ENCODE results near the gene C1GALT1C1L.
"Not testable (repeated sequence)": the region's sequence is repeated elsewhere in the genome, so short reads cannot be mapped to it uniquely, and the experiment has no call there.

Gene C1GALT1C1L

DNA sequence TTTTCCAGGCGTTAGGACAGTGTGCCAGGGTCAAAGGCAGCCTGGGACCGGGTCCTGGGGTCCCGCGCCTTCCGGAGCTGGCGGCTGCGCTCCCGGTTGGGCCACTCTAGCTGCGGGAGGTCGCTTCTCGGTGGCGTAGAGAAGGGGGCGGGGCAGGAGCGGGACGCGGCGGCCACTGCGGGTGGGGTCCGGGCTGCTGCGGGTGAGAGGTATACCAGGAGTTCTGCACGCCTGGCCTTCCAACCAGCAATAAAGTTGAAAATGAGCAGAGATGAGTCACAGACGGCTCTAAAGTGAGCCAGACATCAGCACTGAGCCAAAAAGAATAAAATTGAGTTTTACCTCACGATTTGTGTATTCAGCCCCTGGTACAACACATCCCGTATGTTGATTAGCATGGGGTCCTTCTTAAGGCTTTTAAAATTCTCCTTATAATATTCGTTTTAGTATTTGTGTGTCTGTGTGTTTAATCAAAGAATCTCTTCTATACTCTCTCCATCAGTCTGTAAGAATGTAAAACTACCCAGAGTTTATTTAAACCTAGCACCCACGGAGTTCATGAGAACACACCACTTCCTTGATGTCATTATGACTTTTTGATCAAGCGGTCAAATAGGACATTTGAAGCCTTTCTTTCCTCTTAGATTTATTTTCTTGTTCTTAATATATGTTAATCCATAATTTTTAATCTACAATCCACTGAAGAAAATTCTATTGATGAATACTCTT lies at the start of gene C1GALT1C1L:
TSS of gene C1GALT1C1L (minus strand) at position 108 of the 729 bp plus-strand sequence. CDS start at position 1, 107 bp downstream.
- DNase-seq: no peak

DNA sequence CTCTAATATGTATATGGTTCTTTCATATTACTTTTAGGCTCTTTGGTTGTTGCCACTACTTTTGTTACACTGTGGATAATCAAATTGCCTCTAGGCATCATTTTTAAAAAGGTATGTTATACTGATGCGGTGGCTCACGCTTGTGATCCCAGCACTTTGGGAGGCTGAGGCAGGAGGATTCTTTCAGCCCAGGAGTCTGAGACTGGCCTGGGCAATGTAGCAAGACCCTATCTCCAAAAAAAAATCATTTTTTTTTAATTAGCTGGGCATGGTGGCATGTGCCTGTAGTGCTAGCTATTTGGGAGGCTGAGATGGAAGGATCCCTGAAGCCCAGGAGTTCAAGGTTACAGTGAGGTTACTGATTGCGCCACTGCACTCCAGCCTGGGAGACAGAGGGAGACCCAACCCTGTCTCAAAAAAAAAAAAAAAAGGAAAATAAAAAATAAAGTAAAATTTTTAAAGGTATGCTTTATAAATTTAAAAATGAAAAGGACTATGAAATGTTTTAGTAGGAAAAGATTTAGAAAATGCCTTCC lies 49.5 kb upstream of the C1GALT1C1L start:
- no peak for DNase-seq

DNA sequence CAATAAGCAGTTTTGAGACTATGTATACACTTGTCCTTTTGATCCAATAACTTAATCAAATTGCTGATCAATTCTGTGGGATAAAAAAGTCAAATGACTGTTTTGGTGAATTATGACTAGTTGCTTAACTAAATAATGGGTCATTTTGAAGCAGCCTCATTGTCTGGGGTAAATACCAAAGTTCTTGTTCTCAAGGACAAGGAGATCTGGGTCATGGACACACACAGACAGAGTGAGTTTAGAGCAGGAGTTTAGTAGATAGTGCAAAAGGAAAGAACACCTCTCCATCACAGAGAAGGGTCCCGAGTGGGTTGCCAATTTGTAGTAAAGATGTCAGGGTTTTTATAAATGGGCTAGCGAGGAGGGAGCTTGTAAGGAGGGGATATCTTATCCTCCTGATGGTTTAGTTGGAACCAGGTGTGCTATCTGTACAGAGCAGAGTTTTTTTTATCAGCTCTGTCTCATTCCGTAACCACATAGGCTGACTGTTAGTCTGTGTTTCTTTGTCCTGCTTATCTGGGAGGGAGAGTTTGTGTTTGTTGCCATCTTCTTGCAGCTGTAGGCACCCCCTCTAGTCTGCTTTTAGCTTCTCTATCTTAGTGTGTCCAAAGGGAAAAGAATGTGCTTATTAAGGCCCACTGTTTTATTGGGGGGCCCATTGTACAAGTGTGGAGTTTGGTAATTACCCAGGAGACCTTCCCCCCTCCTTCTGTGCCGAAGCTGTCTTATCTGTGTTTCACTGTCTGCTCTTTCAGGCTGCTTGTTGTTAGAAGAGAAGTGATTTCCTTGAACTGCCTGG lies 48.7 kb upstream of the C1GALT1C1L start:
- DNase-seq: no peak

DNA sequence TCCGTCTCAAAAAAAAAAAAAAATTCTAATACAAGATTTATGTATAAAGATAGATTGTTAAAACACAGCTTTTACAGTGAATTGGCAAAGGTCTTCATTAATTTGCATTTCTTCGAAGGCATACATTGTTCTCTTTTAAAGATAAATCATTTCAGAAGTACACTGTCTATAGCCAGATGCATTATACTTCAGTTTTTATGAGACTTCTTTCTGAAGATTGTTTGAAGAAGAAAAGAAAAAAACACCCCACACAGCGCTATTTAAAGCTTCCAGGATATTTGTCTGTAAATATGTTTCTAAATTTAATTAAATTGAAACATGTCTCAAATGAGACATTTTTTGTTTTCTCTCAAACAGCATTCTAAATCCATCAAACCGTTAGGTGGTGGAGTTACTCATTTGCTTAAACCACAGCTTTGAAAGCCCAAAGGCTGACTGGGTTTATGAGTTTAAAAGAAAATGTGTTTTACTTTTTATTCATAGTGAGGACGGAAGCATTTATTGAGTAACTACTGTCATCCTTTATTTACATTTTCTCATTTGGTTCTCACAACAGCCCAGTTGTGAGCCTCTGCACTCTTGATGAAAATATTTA lies 42.4 kb upstream of the C1GALT1C1L start:
- DNase-seq: no peak

DNA sequence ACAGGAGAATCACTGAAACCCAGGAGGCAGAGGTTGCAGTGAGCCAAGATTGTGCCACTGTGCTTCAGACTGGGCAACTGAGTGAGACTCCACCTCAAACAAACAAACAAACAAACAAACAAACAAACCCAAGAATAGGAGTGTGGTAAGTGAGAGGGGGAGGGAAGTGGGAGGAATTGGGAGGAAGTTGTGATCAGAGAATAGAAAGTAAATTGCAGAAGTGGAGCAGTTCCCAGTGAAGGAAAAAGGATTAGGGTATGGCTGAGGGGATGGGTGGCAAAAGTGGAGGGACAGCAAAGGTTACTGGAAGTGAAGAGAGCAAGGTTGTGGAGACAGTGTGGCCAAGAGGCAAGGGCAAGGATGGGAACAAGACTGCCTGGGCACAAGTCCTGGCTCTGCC lies 41.1 kb upstream of the C1GALT1C1L start:
- DNase-seq: no peak

DNA sequence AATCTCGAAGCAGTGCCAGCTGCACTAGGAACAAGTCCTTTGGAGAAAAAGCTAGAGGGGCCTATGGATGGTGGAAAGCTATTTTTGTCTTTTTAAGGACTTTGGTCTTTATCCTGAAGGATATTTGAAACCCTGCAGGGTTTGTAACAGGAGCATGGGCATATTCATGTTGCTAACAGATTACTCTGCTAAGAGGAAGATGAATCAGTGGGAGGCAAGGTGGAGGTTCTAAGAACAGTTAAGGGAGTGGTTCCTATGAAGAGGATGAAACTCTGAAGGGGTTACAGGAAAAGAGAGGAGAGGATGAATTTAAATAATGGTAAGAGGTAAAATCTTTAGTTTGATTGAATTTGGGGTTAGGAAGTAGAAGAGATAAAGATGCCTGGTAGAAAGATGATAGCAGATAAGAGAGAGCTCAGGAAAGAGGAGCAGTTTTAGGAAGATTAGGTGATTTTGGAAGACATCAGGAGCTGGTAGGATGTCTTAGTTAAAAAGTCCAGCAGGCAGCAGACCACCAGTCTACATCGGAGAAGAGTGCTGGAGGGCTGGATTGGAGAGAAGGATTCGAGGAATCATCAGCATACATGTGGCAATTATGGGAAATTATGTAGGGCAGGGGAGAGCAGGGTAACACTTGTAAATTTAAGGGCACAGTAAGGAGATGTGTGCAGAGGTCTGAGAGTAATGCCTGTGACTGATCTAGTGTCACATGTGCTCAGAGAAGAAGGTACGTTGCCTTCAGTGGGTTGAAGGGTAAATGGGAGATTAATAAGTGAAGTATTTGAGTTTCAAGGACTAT lies 39.3 kb upstream of the C1GALT1C1L start:
- DNase-seq: no peak

DNA sequence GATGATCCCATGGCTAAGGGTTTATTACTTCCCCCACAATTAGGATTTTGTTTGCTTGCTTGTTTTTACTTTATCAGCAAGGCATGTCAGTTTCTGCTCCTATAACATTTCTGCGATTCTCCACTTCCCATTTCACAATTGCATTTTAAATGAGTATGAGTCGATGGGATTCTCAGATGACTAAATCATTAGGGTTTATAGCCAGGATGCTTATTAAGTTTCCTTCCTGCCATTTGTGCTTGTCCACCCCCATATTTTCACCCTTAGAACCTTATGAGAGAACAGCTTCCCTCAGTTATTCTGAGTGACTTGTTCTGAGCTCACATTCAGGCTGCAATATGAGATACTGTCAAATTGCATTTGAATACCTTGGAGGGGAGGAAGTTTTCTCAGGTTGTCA lies 37.9 kb upstream of the C1GALT1C1L start:
- no peak for DNase-seq

DNA sequence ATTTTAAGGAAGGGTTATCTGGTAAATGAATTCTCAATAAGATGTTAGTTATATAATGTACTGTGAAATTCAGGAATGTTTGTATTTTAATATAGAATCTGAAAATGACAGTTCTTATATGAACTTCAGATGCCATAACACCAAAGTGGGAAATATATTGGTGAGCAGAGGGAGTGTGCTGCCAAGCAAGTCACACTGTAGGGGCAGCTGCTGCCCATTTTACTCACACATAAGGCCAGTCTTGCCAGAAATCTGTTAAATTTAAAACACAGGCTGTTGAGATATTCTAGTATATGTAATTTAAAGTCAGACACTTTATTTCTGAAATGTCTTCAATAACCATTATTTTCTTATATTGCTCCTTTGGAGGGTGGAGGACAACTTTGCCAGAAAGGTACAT lies 34.6 kb upstream of the C1GALT1C1L start:
- DNase-seq: no peak

DNA sequence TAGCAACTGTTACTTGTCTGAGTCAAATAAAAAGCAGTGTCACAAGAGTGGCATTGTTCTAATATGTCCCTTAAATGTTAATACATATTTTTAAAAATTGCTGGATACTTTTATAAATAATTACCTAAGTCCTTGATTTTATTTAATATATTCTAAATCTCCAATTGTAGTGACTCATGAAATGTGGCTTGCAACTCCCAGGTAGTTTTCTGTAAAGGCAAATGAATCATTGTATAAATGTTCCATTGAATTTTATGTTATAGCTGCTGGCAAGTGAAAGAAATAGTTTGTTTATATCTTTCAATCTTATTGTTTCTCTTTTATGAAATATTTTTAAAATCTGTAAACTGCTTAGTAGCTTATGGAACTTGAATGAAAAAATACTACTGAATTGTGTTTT lies 32.7 kb upstream of the C1GALT1C1L start:
- DNase-seq: no peak

DNA sequence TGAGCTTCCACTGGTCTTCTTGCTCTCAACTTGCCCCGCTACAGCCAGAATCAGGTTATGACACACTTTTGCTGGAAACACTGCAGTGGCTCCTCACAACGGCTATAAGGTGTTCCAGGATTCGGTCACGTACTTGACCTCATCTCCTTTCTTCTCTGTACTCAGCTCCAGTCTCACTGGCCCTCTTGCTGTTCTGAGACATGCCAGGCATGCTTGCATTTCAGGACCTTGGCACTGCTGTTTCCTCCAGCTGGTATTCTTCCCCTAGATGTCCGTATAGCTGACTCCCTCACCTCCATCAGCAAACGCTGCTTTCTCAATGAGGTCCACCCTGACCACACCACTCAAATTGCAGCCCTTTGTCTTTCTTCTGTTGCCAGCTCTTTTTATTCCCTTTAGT lies 31.9 kb upstream of the C1GALT1C1L start:
- DNase-seq: no peak

DNA sequence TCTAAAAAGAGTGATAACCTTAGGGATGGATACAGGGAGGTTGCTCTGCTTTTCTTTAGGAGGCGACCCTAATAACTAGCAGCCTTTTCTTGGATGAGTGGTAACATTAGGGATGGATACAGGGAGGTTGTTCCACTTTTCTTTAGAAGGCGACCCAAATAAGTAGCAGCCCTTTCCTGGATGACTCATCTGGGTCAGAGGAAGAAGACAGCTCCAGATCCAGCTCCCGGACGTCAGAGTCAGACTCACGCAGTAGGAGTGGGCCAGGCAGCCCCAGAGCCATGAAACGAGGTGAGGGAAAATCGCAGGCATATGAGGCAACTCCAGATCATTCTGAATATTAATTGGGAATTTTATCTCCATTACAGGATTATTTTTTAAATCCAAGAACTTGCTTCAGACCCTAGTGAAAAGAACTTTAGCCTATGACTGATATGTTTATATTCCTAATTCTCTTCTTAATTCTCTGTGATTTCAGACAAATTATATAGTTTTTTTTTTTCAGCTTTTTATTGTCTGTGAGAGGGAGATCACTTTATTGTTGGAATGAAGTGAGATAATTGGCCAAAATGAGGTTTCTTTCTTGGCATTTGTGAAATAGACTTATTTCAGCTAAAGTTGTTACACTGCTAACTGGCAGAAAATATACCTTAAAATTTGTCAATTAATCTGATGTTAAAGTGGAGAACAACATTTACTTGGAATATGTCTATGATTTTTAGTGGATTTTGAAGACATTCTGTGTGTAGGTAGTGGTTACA lies 31.2 kb upstream of the C1GALT1C1L start:
- no peak for DNase-seq

DNA sequence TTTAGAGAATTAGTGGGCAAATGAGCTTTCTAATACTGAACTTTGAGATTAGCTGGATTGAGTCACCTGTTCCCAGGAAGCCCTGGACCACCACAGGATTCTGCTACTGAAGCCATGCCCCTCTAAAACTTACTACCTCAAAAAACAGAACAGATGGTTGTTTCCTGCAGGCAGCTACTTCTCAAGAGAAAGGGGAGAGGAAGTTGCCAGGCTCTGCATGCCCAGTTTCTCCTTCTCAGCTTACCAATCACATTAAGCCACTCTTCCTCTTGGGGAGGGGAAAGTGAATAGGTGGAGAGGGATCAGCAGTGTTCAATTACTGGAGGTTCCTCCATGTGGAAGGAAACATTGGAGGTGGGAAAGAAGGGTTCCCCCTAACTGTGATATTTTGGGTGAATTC lies 24.9 kb upstream of the C1GALT1C1L start:
- DNase-seq: no peak

DNA sequence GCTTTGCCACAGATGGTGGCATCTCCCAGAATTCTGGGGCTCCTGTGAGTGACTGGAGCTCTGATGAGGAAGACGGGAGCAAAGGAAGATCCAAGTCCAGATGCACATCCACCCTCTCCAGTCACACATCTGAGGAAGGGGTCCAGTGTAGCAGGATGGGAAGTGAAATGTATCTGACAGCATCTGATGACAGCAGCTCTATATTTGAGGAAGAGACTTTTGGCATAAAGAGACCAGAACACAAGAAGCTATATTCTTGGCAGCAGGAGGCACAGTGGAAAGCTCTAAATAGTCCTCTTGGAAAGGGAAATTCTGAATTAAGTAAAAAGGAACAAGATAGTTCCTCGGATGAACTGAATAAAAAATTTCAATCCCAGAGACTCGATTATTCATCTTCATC lies 23.5 kb upstream of the C1GALT1C1L start:
- no peak for DNase-seq

DNA sequence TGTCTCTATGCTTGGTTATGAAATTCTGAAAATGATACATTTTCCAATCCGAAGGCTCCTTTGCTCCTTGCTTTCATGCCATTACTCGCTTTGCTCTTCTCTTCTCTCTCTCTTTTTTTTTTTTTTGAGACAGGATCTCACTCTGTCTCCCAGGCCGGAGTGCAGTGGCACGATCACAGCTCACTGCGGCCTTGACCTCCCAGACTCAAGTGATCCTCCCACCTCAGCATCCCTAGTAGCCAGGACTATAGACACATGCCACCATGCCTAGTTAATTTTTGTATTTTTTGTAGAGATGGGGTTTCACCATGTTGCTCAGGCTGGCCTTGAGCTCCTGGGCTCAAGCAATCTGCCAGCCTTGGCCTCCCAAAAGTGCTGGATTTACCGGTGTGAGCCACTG lies 21.9 kb upstream of the C1GALT1C1L start:
- DNase-seq: not testable (repeated sequence)

DNA sequence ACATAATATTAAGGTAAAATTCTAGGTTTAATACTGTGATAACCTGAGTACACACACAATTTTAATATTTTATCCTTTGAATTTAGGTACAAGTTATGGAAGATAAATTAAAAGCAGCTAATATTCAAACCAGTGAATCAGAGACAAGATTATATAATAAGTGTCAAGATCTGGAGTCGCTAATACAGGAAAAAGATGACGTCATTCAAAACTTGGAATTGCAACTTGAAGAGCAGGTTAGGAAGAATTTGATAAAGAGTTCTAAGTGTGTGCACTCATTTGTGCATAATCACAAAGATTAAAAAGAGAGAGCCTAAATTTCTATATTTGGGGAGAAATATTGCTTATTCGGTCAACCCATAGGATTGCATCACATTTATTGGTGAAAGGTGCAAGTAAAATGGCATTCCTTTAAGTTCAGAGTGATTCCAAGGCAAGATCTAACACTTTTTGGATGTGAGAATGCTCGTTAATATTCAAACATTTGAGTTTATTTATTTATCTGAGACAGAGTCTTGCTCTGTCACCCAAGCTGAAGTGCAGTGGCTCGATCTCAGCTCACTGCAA lies 16.3 kb upstream of the C1GALT1C1L start:
- no peak for DNase-seq

DNA sequence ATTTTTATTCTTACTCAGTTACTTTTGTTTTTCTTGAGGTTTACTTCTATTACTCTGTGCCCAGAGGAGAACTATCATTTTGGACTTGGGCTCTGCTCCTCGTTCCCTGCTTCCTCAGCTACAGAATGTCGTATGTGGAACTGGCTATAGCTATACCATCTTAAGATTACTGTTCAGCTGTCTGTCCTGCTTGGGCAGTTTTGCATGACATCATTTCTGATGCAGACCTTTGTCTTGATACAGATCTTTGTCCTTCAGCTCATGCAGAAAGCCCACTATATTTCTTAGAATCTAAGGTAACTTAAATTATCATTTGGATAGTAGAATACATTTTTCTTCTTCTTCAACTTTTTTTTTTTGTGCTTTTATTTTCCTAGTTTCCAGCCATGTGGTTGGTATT lies 13.8 kb upstream of the C1GALT1C1L start:
- no peak for DNase-seq

DNA sequence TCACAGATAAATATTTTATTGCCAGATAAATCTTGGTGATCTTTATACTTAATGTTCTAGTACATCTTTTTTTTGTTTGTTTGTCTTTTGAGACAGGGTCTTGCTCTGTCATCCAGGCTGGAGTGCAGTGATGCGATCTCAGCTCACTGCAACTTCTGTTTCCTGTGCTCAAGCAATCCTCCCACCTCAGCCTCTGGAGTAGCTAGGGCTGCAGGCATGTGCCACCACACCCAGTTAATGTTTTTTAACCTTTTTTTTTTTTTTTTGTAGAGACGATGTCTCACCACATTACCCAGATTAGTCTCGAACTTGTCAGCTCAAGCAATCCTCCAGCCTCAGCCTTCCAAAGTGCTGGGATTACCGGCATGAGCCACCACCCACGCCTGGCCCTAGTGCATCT lies 9.1 kb upstream of the C1GALT1C1L start:
- no peak for DNase-seq

DNA sequence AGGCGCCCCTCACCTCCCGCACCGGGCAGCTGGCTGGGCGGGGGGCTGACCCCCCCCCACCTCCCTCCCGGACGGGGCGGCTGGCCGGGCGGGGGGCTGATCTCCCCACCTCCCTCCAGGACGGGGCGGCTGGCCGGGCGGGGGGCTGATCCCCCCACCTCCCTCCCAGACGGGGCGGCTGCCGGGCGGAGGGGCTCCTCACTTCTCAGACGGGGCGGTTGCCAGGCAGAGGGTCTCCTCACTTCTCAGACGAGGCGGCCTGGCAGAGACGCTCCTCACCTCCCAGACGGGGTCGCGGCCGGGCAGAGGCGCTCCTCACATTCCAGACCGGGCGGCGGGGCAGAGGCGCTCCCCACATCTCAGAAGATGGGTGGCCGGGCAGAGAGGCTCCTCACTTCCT lies 1.6 kb upstream of the C1GALT1C1L start:
- DNase-seq: not testable (repeated sequence)

DNA sequence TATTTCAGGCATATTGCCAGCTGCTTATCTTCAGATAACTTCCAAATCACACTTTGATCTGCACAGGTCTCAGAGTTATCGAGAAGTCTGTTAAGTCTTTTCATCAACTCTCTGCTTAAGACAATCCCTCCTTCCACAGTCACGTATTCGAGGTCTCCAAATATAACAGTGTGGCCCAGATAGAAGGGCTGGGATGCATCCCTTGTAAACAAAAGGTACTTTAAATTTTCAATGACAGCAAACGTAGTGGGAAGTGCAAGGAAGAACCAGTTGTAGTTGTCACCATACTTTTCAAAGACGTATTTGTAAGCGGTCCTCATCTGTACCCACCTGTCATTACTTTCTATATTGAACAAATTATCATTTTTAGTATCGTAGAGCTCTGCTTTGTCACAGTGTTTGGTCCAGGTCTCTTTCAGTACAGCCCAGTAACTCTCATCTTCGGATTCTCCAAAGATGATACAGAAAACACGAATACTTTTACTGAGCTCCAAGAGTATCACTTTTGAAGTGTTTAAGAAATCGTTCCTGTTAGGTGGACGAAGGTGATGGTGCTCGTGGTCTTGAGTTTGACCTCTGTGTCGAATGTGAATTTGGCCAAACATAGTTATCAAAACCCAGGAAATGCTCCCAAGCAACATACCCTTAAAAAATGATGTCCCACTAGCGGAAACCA lies 445 bp downstream of the C1GALT1C1L start:
- DNase-seq: no peak

DNA sequence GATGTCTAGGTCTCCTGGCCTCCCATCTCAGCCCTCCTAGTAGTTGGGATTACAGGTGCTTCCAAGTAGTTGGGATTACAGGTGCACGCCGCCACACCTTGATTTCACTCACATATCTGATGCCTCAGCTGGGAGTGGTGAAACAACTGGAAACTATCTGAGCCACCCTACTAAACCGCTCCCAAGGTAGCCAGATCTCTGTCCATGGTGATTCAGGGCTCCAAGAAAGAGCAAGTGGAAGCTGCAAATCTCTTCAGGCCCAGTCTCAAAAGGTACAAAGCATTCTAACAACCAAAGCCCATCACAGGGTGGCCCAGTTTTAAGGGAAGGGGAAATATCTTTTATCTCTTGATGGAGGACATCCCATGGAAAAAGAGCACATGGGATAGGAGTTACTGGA lies 19.0 kb downstream of the C1GALT1C1L start:
- no peak for DNase-seq

DNA sequence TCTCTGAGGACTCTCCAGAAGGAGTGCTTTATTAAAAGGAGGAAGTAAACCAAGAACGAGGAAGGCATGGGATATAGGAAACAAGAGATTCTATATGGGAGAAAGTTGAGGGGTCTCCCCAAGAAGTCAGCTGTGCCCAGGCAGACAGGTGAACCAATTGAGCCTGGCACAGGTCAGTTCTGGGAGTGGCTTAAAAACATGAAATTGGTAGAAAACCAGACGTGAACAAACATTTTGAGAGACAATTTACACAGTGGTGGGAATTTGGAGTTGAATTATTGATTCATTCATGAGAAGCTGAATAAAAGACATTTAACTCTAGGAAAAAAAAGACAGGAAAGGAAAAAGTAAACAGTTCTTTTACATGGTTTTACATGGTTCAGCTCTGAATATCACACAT lies 22.7 kb downstream of the C1GALT1C1L start:
- no peak for DNase-seq

Measured in GDM1 (cell line).